Islet precursor cell (in vitro differentiated cells): Measurements from ENCODE around the gene ORC4.

Experiments used
- DNase-seq: peaks from one replicate; pipeline ENCODE4 v3.0.0-alpha.2; 2018

The ORC4 gene

GRCh38 chr2:147927053-147927588, 93.4 kb downstream of the ORC4 start:
- DNase-seq, result no peak

GRCh38 chr2:147925886-147926285, 94.7 kb downstream of the ORC4 start:
- no peak for DNase-seq

- DNase-seq, result no peak
Observed at GRCh38 chr2:147924647-147925046, 95.9 kb downstream of the ORC4 start.

GRCh38 chr2:147923846-147924245, 96.7 kb downstream of the ORC4 start:
- no peak for DNase-seq

- no peak for DNase-seq
Observed at GRCh38 chr2:147917161-147917560, 103.4 kb downstream of the ORC4 start.

GRCh38 chr2:147916723-147917122, 103.8 kb downstream of the ORC4 start:
- DNase-seq, result no peak

GRCh38 chr2:147916067-147916466, 104.5 kb downstream of the ORC4 start:
- no peak for DNase-seq

GRCh38 chr2:147913701-147914480, 106.6 kb downstream of the ORC4 start:
- DNase-seq, result no peak

- DNase-seq, result no peak
Observed at GRCh38 chr2:147910990-147911473, 109.5 kb downstream of the ORC4 start.

- DNase-seq, result no peak
Observed at GRCh38 chr2:147909178-147909577, 111.4 kb downstream of the ORC4 start.

- no peak for DNase-seq
Observed at GRCh38 chr2:147904051-147904450, 116.5 kb downstream of the ORC4 start.

GRCh38 chr2:147888680-147889079, 131.9 kb downstream of the ORC4 start:
- no peak for DNase-seq

GRCh38 chr2:147886136-147886535, 134.4 kb downstream of the ORC4 start:
- no peak for DNase-seq

- no peak for DNase-seq
Observed at GRCh38 chr2:147884830-147885229, 135.7 kb downstream of the ORC4 start.

GRCh38 chr2:147882631-147883030, 137.9 kb downstream of the ORC4 start:
- DNase-seq, result no peak
